HG03378 (cell line): ENCODE measurements around the gene RUBCNL.

ENCODE experiments used
- ATAC-seq: cut with Tn5 transposase; IDR thresholded peaks from one replicate; pipeline ENCODE4 v1.9.1; 2021; ENCODE audit warnings: mild to moderate bottlenecking, moderate library complexity; ENCODE audit not compliant: unreplicated experiment

Gene RUBCNL

GRCh38 chr13:46341112-46341711, 45.8 kb downstream of the RUBCNL start:
- peak; percentile 77 for ATAC-seq

DNA sequence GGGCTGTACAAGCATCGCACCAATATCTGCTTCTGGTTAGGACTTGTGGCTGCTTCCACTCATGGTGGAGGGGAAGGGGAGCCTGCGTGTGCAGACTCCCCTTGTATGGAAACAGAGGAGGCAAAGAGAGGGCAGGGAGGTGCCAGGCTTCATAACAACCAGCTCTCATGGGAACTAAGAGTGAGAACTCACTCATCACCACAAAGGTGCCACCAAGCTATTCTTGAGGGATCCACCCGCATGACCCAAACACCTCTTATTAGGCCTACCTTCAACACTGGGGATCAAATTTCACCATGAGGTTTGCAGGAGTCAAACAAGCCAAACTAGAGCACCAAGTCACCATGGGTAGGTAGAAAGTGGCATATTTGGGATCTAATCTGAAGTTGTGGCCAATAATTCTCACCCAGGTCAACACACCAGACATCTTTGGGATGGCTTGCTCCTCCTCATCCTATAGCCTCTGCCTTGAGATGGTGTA, 46.4 kb downstream of the RUBCNL start:
- ATAC-seq: peak; percentile 9

DNA sequence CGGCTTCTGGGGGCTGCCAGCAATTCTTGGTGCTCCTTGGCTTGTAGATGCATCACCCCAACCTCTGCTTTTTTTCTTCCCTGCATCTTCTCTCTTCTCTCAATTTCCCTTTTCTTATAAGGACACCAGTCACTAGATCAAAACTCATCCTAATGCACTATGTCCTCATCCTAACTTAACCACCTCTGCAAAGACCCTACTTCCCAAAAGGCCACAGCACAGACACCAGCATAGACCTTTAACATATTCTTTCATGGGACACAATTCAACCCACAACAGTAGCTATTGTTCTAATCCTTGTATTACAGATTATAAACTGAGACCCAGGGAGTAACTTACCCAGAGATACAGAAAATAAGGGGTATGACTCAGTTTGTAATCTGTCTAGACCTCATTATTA, 47.0 kb downstream of the RUBCNL start:
- ATAC-seq: no peak

DNA sequence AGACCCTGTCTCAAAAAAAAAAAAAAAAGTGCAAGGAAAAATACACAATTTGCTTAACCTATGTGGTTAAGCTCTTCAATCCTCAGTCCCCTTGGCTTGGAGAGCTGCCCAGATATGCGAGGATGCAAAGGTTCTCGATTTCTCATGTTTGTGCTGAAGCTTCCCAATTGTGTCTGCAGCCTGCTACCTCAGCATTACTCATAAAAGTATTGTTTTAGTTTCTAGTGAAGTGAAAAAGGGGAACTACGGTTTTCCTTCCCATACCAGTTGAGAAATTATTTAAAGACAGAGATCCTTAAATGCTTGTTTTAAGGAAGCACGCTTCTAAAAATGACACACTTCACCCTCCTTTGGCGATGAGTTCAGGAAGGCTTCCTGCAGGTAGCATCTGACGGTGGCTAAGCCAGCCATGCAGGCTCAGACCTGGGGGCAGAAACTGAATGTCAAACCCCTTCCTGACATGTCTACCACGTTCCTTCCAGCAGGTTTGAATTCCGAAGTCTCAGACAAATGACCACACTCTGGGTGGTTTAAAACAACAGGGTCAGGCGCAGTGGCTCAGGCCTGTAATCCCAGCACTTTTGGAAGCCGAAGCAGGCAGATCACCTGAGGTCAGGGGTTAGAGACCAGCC, 47.9 kb downstream of the RUBCNL start:
- ATAC-seq: peak; percentile 41

- no peak for ATAC-seq
These were observed 49.4 kb downstream of the RUBCNL start for GRCh38 chr13:46337700-46338099.

DNA sequence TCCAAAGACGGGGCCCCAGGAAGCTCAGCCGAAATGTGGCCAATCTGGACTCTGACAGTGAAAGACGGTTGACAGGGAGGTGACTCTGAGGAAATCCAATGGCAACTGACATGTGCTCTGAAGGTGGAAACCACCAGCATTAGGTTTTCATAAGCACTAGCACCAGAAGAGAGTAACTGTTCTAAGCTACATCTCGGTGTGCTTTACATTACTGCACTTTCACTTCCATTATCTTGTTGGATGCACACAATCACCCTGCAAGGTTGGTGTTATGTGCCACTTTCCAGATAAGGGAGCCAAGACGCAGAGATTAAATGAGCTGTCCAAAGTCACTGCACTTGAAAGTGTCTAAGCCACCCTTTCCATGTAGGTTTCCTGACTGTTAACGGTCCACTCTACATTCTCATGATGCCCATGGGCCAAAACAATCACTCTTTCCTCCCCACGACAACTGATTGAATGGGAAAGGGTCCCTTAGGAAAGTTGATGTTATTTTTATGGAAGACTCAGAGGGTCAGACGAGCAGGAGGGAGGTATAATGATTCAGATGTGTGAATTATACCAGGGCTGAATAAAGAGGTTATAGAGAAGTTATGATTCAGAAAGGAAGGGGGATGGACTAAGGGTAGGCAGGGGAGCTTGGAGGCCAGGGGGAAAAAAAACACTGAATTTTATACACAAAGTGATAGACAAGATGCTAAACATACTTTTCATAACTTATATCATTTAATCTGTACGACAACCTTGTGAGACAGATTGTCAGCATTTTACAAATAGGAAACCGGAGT, 52.8 kb downstream of the RUBCNL start:
- ATAC-seq: no peak

GRCh38 chr13:46332772-46333171, 54.3 kb downstream of the RUBCNL start:
- no peak for ATAC-seq

DNA sequence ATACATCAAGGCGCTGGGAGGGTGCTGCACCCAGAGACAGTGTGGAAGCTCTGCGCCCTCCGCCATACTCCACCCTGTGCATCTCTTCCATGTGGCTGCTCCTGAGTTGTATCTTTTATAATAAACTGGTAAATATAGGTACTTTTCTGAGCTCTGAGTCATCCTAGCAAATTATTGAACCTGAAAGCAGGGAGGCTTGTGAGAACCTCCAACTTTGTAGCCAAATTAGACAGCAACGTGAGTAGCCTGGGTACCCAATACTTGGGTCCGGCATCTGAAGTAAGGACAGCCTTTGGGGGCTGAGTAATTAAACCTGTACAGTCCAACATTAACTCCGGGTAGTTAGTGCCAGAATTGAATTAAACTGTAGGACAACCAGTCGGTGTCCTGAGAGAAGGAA, 57.4 kb downstream of the RUBCNL start:
- no peak for ATAC-seq

DNA sequence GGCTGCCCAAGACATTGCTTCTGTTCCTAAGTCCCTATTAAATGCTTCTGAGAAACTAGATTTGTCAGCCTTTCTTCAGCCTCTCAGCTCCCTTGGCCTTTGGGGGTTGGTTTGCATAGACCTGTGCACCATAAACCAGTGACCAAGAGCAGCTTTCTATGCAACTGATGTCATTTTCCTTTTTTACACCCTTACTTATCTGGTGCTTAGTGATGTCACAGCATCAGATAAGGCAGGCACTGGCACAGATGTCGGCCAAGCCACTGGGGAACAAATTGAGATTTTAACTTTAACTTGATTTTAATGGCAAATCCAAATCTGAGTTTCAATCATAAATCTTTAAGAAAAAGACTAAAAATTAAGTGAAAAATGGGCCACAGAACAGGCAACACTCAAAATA, 59.8 kb downstream of the RUBCNL start:
- ATAC-seq: no peak

- ATAC-seq: no peak
These were observed 62.1 kb downstream of the RUBCNL start for GRCh38 chr13:46324976-46325375.

DNA sequence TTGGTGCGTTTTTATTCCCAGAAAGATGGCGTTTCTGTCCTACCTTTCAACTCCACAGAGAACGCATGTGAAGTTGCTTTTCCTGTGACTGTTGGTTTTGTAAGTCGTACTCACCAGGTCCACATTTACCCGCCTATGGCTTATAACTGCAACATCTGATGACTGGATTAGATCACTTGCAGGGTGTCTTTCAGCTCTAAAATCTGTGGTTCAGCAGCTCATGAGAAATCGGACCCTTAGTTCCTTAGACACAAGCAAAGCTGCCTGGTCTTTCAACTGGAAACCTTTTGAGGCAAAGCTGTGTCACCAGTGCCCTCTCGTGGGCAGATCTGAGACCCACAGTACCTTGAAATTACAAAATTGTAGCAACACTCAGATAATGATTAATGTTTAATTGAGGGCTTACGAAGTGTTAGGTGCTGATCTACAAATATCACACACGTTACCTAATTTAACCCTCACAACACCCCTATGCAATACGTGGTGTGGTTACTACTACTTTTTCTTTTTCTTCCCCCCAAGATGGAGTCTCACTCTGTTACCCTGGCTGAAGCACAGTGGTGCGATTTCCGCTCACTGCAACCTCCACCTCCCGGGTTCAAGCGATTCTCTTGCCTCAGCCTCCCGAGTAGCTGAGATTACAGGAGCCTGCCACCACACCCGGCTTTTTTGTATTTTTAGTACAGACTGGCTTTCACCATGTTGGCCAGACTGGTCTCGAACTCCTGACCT, 65.4 kb downstream of the RUBCNL start:
- no peak for ATAC-seq

GRCh38 chr13:46320821-46321220, 66.2 kb downstream of the RUBCNL start:
- ATAC-seq: no peak

DNA sequence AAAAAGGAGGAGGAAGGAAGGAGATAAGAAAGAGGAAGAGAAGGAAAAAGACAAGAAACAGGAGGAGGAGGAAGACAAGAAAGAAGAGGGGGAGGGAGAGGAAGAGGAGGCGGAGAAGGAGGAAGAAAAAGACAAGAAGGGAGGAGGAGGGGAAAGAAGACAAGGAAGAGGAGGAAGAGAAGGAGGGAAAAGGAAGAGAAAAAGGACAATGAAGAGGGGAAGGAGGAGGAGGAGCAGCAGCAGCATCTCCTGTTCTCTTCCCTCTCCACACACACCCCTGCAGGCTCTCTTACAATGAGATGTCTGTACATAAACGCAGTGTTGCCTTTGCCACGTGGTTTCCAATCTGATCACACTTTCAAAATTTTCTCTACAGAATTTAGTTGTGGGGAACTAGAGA, 66.6 kb downstream of the RUBCNL start:
- no peak for ATAC-seq

DNA sequence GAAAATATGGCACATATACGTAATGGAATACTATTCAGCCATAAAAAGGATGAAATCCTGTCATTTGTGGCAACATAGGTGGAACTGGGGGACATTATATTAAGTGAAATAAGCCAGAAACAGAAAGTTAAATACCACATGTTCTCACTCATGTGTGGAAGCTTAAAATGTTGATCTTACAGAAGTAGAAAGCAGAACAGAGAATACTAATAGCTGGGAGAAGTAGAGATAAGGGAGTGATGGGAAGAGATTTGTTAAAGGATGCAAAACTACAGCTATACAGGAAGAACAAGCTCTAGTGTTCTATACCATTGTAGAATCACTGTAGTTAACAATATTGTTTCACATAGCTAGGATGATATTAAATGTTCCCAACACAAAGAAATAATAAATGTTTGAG, 68.1 kb downstream of the RUBCNL start:
- ATAC-seq: no peak

DNA sequence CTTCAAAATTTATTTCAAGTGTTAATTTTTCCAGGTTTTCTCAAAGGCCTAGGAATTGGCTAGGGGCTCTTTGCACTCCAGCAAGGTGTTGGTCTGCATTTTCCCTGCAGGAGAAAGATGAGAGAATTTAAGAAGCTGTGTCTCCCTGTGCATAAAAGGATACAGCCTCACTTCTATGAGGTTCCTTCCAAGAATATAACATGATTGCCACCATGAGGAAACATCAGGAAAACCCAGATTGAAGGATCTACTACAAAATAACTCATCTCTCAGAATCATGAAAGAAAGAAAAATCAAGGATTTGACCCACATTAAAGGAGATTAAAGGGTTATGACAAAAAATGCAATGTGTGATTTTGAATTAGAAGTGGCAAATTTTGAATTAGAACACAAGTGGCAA, 69.9 kb downstream of the RUBCNL start:
- ATAC-seq: no peak

DNA sequence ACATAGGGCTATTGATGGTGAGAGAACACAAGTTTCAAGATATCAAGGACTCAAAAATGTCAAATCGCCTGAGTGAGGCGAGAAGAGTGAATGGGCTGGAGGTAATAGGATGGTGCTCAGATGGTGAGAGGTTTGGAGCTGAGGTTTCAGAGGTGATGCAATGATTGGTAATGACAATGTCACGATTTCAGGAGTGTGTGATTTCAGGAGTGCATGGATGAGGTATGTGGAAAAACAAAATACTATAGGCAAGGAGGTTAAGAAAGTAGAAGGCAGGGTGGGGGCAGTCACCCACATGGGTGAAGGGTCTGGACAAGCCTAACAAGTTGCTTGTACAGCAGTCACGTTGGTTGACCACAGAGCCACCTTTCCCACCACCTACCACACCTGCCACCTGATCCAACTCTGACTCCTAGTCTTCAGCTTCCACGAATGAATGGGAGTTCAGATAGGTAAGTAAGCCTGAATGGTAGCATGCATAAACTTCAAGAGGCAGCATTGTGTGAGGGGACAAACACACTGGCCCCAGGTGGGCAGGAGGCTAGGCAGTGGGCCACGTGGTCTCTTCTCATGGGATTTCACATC, 71.5 kb downstream of the RUBCNL start:
- ATAC-seq: no peak

- no peak for ATAC-seq
These were observed 72.0 kb downstream of the RUBCNL start for GRCh38 chr13:46315036-46315435.

DNA sequence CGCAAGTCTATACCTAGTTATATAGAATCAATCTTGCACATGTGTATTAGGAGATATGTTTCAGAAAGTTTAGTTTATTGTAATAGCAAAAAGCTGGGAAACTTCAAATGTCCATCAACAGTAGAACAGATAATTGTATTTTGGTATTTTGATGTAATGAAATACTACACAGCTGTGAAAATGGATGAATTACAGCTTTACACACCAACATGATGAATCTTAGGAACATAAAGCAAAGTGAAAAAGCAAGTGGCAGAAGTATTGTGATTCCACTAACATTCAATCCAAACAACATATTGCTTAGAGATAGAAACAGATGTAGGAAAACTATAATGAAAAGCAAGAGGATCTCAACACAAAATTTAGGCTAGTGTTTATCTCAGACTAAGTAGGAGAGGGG, 72.5 kb downstream of the RUBCNL start:
- ATAC-seq: no peak

DNA sequence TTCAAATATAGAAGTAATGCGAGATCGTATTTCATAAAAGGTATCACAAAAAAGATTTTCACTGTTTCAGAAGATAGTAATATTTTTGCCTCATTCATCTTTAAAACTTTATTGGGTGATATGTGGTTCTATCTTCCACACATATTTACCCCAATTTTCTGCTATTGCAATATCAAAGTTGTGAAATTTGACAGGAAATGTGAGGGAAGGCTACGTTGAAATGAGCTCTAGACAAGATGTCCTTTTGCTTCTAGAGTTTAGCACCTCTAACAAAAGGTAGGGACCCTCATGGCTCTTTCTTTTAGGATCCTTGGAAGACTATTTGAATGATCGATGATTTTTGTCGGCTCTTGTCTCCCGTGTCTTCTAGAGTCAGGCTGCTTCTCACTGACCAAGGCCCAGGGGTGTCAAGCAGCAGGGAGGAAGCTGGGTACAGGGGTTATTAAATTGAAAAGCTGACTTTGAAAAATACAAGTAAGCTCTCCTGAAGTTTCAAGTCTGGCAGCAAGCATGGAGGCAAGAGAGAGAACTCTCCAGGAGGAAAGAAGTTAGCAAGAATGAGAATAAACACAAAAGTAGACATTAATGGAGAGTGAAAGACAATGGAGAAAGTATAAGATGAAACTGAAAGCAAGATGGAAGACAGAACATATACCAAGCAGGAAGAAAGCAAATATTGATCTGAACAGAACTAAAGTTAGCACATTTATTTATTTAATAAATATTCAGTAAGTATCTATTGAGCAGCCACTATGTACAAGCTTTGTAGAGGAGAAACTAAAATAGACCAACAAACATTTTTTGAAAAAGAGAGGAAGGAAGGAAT, 73.4 kb downstream of the RUBCNL start:
- ATAC-seq: no peak

DNA sequence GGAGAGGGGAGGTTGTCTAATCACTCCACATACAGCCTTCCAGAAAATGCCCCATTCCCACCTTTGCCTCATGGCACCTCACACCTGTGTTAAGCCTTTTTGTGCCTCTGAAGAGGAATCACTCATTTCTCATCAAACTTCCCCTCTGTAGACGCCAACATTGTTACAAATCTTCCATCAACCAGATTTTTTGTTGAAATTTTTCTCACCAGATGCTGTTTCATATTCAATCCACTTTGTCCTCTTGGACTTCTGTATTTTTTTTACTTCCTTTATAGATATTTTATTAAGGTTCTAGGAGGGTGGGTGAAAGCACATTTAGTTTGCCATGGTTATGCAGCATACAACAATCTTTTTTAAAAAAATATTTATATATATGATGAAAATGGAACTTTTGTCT, 74.0 kb downstream of the RUBCNL start:
- ATAC-seq: no peak
